ENCODE measurements around the gene IGSF5.
"Not testable (repeated sequence)": the region's sequence is repeated elsewhere in the genome, so short reads cannot be mapped to it uniquely, and the experiment has no call there.

IGSF5 gene

GRCh38 chr21:39744883-39745282 is at the start of gene IGSF5:
Gene IGSF5 (plus strand): TSS chr21:39745183. CDS start chr21:39745510, 327 bp downstream.
- not testable (repeated sequence) for DNase-seq

- no peak for DNase-seq
Measured at GRCh38 chr21:39696196-39696595, 48.8 kb upstream of the IGSF5 start.

GRCh38 chr21:39696618-39697017 is 48.4 kb upstream of the IGSF5 start:
- DNase-seq, result peak; percentile 41

GRCh38 chr21:39700318-39700717 is 44.7 kb upstream of the IGSF5 start:
- DNase-seq, result no peak

GRCh38 chr21:39703578-39703977 is 41.4 kb upstream of the IGSF5 start:
- no peak for DNase-seq

- DNase-seq, result no peak
Measured at GRCh38 chr21:39705849-39706248, 39.1 kb upstream of the IGSF5 start.

GRCh38 chr21:39707316-39707715 is 37.7 kb upstream of the IGSF5 start:
- DNase-seq, result no peak

- DNase-seq, result no peak
Measured at GRCh38 chr21:39710866-39711265, 34.1 kb upstream of the IGSF5 start.

- no peak for DNase-seq
Measured at GRCh38 chr21:39712273-39712672, 32.7 kb upstream of the IGSF5 start.

- peak; percentile 66 for DNase-seq
Measured at GRCh38 chr21:39712976-39713375, 32.0 kb upstream of the IGSF5 start.

- no peak for DNase-seq
Measured at GRCh38 chr21:39713905-39714304, 31.1 kb upstream of the IGSF5 start.

GRCh38 chr21:39714331-39714730 is 30.7 kb upstream of the IGSF5 start:
- no peak for DNase-seq

- DNase-seq, result peak; percentile 19
Measured at GRCh38 chr21:39715804-39716397, 29.1 kb upstream of the IGSF5 start.

- DNase-seq, result no peak
Measured at GRCh38 chr21:39720126-39720778, 24.7 kb upstream of the IGSF5 start.

GRCh38 chr21:39721885-39722284 is 23.1 kb upstream of the IGSF5 start:
- DNase-seq, result no peak

- no peak for DNase-seq
Measured at GRCh38 chr21:39724944-39725343, 20.0 kb upstream of the IGSF5 start.

GRCh38 chr21:39726133-39726532 is 18.9 kb upstream of the IGSF5 start:
- no peak for DNase-seq

GRCh38 chr21:39727401-39728120 is 17.4 kb upstream of the IGSF5 start:
- no peak for DNase-seq

- no peak for DNase-seq
Measured at GRCh38 chr21:39728341-39728740, 16.6 kb upstream of the IGSF5 start.

- DNase-seq, result no peak
Measured at GRCh38 chr21:39730418-39731157, 14.4 kb upstream of the IGSF5 start.

GRCh38 chr21:39736716-39737115 is 8.3 kb upstream of the IGSF5 start:
- no peak for DNase-seq

- DNase-seq, result no peak
Measured at GRCh38 chr21:39737376-39738000, 7.5 kb upstream of the IGSF5 start.

- DNase-seq, result no peak
Measured at GRCh38 chr21:39738566-39738965, 6.4 kb upstream of the IGSF5 start.

All from DMS153 (cell line).